CD14-positive monocyte (primary cell): ENCODE measurements around the gene INPPL1. TPM values are rescaled to one million over a fixed set of nuclear protein-coding genes. Genes with fewer than 3 reads are reported as not detected.
A peak's percentile ranks its signal among the peaks of the same experiment; 100 is the strongest.

Experiments
- DNase-seq, 3 donors: peaks; one replicate each; pipeline ENCODE4 v3.0.0-alpha.2; 2011 to 2022
- H2AFZ ChIP-seq: 2 replicates; pipeline ENCODE4 v1.6.0; 2012; ENCODE audit warnings: mild to moderate bottlenecking, low read depth, low read length, inconsistent platforms; ENCODE audit not compliant: insufficient read depth, poor library complexity, severe bottlenecking
- H3K27ac ChIP-seq, 2 donors: 1 replicate in 1 of 2; 2 replicates in 1 of 2; pipeline ENCODE4 v1.5.1; 2012 to 2013; ENCODE audit warnings: low read length in 2 of 2, control low read depth in 1 of 2, inconsistent platforms in 1 of 2, low read depth in 1 of 2, mild to moderate bottlenecking in 1 of 2
- H3K27me3 ChIP-seq, 2 donors: one replicate each; pipeline versions ENCODE4 v1.6.0 to v1.6.1; 2011 to 2013; ENCODE audit warnings: low read length in 2 of 2; ENCODE audit not compliant: control insufficient read depth in 2 of 2, insufficient read depth in 2 of 2
- H3K36me3 ChIP-seq, 2 donors: replicated peaks in 1 of 2; 1 replicate in 1 of 2; 2 replicates in 1 of 2; pipeline versions ENCODE4 v1.5.1 to v1.6.1; 2012 to 2013; ENCODE audit warnings: low read length in 2 of 2, control low read depth in 1 of 2, inconsistent platforms in 1 of 2, mild to moderate bottlenecking in 1 of 2; ENCODE audit not compliant: insufficient read depth in 2 of 2, control insufficient read depth in 1 of 2
- H3K4me1 ChIP-seq, 2 donors: 1 replicate in 1 of 2; 2 replicates in 1 of 2; pipeline versions ENCODE4 v1.5.1 to v1.6.1; 2012 to 2013; ENCODE audit warnings: low read length in 2 of 2, control low read depth in 1 of 2, inconsistent platforms in 1 of 2, mild to moderate bottlenecking in 1 of 2, moderate library complexity in 1 of 2; ENCODE audit not compliant: insufficient read depth in 2 of 2, control insufficient read depth in 1 of 2
- H3K4me2 ChIP-seq: replicated peaks from 2 replicates; pipeline ENCODE3; 2012; ENCODE audit warnings: low read length, moderate library complexity, mild to moderate bottlenecking; ENCODE audit not compliant: poor library complexity, severe bottlenecking; ENCODE audit errors: extremely low read depth
- H3K4me3 ChIP-seq, 3 experiments: fragments of 200-600 bp in 1 of 3; sonication (generic) in 1 of 3; replicated peaks in 1 of 3; 1 replicate in 2 of 3; 2 replicates in 1 of 3; pipeline ENCODE4 v1.5.1; 2011 to 2013; ENCODE audit warnings: low read length in 3 of 3, mild to moderate bottlenecking in 3 of 3, control low read depth in 2 of 3, low read depth in 2 of 3, inconsistent platforms in 1 of 3, moderate library complexity in 1 of 3
- H3K79me2 ChIP-seq: 2 replicates; pipeline ENCODE4 v1.6.0; 2012; ENCODE audit warnings: mild to moderate bottlenecking, control low read depth, inconsistent platforms, low read length, moderate library complexity; ENCODE audit not compliant: insufficient read depth
- H3K9ac ChIP-seq: 2 replicates; pipeline ENCODE4 v1.6.0; 2017; ENCODE audit warnings: low read length, mild to moderate bottlenecking; ENCODE audit not compliant: insufficient read depth, poor library complexity, severe bottlenecking
- H3K9me3 ChIP-seq, 2 donors: replicated peaks in 1 of 2; 1 replicate in 1 of 2; 2 replicates in 1 of 2; pipeline versions ENCODE4 v1.5.1 to v1.6.1; 2012 to 2013; ENCODE audit warnings: low read length in 2 of 2, control low read depth in 1 of 2; ENCODE audit not compliant: control insufficient read depth in 1 of 2, insufficient read depth in 1 of 2
- H4K20me1 ChIP-seq: 2 replicates; pipeline ENCODE4 v1.6.0; 2012; ENCODE audit warnings: mild to moderate bottlenecking, low read length, control low read depth, moderate library complexity; ENCODE audit not compliant: insufficient read depth
- H3K27ac Mint-ChIP-seq, 7 donors: one replicate each; pipeline ENCODE4 v1.8.0; 2020; ENCODE audit warnings: mild to moderate bottlenecking in 7 of 7, mixed read lengths in 7 of 7, moderate library complexity in 6 of 7, inconsistent platforms in 2 of 7
- H3K27me3 Mint-ChIP-seq, 3 donors: one replicate each; pipeline ENCODE4 v1.8.0; 2021 to 2022; ENCODE audit warnings: low read depth in 3 of 3, mild to moderate bottlenecking in 3 of 3, mixed read lengths in 3 of 3, moderate library complexity in 3 of 3, inconsistent platforms in 1 of 3
- H3K36me3 Mint-ChIP-seq, 2 donors: one replicate each; pipeline ENCODE4 v1.8.0; 2020; ENCODE audit warnings: mixed read lengths in 2 of 2, inconsistent platforms in 1 of 2, mild to moderate bottlenecking in 1 of 2
- H3K4me1 Mint-ChIP-seq: one replicate; pipeline ENCODE4 v1.8.0; 2020; ENCODE audit warnings: mild to moderate bottlenecking, mixed read lengths
- H3K4me3 Mint-ChIP-seq, 2 donors: one replicate each; pipeline ENCODE4 v1.8.0; 2020; ENCODE audit warnings: mild to moderate bottlenecking in 2 of 2, mixed read lengths in 2 of 2, moderate library complexity in 1 of 2
- H3K9me3 Mint-ChIP-seq, 7 donors: one replicate each; pipeline ENCODE4 v1.8.0; 2020 to 2022; ENCODE audit warnings: mixed read lengths in 7 of 7, mild to moderate bottlenecking in 6 of 7, moderate library complexity in 6 of 7, inconsistent platforms in 2 of 7
- WGBS: methylation state at CpG from one replicate; pipeline ENCODE4 v1.1.5; 2013; ENCODE audit warnings: missing lambda C conversion rate; ENCODE audit not compliant: insufficient coverage; 5-methylcytosine and 5-hydroxymethylcytosine counted together
- intact Hi-C, 2 donors: fragments of 100-400 bp; cut with micrococcal nuclease; formaldehyde crosslinking; loops; one replicate each; pipeline versions ENCODE4 v1.15.0 to v1.15.1; 2023
- polyA plus RNA-seq, 3 donors: library from polyadenylated mRNA; depleted of rRNA in 1 of 3; unstranded in 2 of 3; stranded (reverse) in 1 of 3; fragments of 300-500 nt in 2 of 3; fragments of >200 nt in 1 of 3; fragmentation: Illumina TruSeq in 2 of 3; gene quantifications; 1 replicate in 2 of 3; 2 replicates in 1 of 3; pipeline ENCODE4 v1.2.3, GENCODE V29; 2012 to 2021
- TF ChIP-seq, protein P1 (sequence below): fragments of 200-600 bp; IDR thresholded peaks from one replicate; pipeline ENCODE4 v1.8.0; 2022; ENCODE audit warnings: antibody characterized with exemption, mild to moderate bottlenecking

Gene INPPL1
- polyA plus RNA-seq, 3 donors = 11.8 to 390 (median 12.6) TPM

DNA sequence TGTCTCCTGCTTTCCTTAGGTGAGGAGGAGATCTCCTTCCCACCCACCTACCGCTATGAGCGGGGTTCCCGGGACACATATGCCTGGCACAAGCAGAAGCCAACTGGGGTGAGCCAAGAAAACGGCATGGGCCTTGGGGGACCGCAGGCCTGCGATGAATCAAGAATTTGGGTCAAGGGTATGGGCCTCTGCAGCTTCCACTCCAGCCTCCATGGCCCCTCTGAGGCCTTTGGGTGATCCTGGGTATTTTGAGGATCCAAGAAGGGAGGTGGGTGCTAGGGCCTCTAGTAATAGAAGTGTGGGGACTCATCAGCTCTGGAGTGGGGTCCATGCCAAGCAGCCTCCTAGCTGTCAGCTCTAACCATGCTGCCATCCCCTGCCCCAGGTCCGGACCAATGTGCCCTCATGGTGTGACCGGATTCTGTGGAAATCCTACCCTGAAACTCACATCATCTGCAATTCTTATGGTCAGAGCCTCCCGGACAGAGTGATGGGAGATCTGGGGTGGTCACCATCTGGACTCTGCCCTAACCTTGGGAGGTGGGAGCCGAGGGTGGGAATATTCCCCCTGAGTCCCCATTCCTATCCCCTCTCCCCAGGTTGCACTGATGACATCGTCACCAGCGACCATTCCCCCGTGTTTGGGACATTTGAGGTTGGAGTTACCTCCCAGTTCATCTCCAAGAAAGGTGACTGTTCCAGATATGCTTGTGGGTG lies 8.6 kb downstream of the INPPL1 start:
- no peak overlapping the region for H2AFZ ChIP-seq
- H3K9ac ChIP-seq = no peak overlapping the region
- no peaks in the 10 kb centered on the region for H3K9me3 ChIP-seq
- DNase-seq = no peak
- Mint-ChIP-seq H3K9me3 (no peaks in the 10 kb centered on the region), H3K36me3 (peaks cover 91 to 100% of the 10 kb centered on the region in 2 donors), H3K27ac (peak overlapping the region in 3 of 7 donors; percentile 55 to 70 (median 67)), H3K4me3 (no peak overlapping the region), H3K27me3 (peaks cover 4 to 6% (median 5%) of the 10 kb centered on the region in 3 donors), H3K4me1 (peaks cover 26% of the 10 kb centered on the region)
- peaks cover 99 to 100% of the 10 kb centered on the region in 2 donors for H3K36me3 ChIP-seq
- H3K4me1 ChIP-seq = peaks cover under 1 to 2% of the 10 kb centered on the region in 2 donors
- 100% methylated on average over 4 of the region's 13 CpGs for WGBS
- TF ChIP-seq, protein P1, sequence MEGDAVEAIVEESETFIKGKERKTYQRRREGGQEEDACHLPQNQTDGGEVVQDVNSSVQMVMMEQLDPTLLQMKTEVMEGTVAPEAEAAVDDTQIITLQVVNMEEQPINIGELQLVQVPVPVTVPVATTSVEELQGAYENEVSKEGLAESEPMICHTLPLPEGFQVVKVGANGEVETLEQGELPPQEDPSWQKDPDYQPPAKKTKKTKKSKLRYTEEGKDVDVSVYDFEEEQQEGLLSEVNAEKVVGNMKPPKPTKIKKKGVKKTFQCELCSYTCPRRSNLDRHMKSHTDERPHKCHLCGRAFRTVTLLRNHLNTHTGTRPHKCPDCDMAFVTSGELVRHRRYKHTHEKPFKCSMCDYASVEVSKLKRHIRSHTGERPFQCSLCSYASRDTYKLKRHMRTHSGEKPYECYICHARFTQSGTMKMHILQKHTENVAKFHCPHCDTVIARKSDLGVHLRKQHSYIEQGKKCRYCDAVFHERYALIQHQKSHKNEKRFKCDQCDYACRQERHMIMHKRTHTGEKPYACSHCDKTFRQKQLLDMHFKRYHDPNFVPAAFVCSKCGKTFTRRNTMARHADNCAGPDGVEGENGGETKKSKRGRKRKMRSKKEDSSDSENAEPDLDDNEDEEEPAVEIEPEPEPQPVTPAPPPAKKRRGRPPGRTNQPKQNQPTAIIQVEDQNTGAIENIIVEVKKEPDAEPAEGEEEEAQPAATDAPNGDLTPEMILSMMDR = no peak
- no peaks in the 10 kb centered on the region for H3K79me2 ChIP-seq
- H3K27ac ChIP-seq = no peak overlapping the region
- intact Hi-C loops = no loop called here
- H3K4me3 ChIP-seq = no peak overlapping the region
- H3K4me2 ChIP-seq = no peak overlapping the region
- H4K20me1 ChIP-seq = peaks cover 100% of the 10 kb centered on the region
- peaks cover 0 to under 1% of the 10 kb centered on the region in 2 donors for H3K27me3 ChIP-seq

DNA sequence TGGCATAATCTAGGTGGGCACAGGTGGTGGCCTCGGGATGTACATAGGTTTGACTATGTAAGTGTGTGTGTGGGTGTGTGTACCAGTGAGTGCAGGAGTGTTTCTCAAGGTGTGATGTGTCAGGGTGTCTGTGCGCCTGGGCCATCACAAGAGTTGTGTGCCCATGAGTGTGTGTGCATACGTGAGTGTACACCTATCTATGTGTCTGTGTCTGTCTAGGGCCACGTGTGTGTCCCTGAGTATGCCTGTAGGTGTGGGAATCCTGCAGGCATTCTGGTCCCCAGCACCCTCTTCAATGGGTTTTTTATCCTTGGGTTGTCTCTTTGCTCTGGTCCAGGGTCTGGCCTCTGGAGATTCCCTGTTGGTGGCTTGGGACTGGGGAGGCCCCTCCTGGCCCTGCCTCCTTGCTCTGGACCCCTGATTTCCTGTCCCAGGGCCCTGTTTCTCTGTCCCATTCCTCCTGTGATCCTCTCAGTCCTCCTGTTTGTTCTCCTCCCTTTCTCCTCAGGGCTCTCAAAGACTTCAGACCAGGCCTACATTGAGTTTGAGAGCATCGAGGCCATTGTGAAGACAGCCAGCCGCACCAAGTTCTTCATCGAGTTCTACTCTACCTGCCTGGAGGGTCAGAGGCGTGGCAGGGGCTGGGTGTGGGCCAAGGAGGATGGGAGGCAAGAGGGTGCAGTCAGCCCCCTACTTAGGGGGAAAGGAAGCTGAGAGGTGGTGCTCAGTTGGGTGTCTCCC lies 9.4 kb downstream of the INPPL1 start:
- WGBS = 94% methylated on average over 4 of the region's 8 CpGs
- Histone ChIP-seq H3K79me2 (no peaks in the 10 kb centered on the region), H3K27me3 (peaks cover 0 to 8% of the 10 kb centered on the region in 2 donors), H2AFZ (no peak overlapping the region), H3K4me1 (peaks cover 8 to 9% of the 10 kb centered on the region in 2 donors), H3K9me3 (no peaks in the 10 kb centered on the region), H3K4me3 (no peak overlapping the region), H3K27ac (peak overlapping the region in 1 of 2 donors; percentile 21), H3K9ac (no peak overlapping the region), H3K36me3 (peaks cover 92 to 98% of the 10 kb centered on the region in 2 donors), H4K20me1 (peaks cover 100% of the 10 kb centered on the region), H3K4me2 (no peak overlapping the region)
- no peak overlapping the region for H3K4me3 Mint-ChIP-seq
- H3K36me3 Mint-ChIP-seq = peaks cover 92 to 99% of the 10 kb centered on the region in 2 donors
- peak in 1 of 3 donors; percentile 1 for DNase-seq
- TF ChIP-seq, protein P1 = no peak
- H3K9me3 Mint-ChIP-seq = peaks cover 0 to 3% (median 0%) of the 10 kb centered on the region in 7 donors
- intact Hi-C loops = no loop called here
- H3K4me1 Mint-ChIP-seq = peaks cover 31% of the 10 kb centered on the region
- H3K27ac Mint-ChIP-seq = peak overlapping the region in 5 of 7 donors; percentile 7 to 74 (median 54)
- H3K27me3 Mint-ChIP-seq = peaks cover 10 to 13% (median 11%) of the 10 kb centered on the region in 3 donors
